ENCODE data around the gene BBS1.

DNA sequence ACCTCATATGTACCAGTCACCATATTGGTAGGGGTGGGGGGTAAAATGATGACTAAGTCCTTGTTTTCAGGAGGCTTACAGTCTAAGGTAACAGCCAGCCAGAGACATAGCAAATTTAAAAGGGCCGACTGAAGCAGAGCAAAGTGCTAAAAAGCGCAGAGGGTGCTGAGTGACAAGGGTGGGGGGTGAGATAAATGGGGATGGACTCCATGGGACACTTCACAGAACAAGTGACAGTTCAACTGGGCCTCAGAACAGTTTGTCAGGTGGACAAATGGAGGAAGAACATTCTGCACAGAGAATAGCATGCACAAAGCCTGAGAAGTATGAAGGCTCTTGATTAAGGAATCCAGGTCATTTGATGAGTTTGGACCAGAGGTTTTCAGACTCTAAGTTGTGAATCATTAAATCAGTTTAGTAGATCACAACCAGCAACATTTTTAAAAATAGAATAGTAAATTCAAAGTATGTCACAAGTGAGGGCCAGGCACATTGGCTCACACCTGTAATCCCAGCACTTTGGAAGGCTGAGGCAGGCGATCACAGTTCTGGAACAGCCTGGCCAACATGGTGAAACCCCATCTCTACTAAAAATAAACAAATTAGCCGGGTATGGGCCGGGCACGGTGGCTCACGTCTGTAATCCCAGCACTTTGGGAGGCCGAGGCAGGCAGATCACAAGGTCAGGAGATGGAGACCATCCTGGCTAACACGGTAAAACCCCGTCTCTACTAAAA, 14.0 kb downstream of the BBS1 start:
- TF ChIP-seq, protein P1, sequence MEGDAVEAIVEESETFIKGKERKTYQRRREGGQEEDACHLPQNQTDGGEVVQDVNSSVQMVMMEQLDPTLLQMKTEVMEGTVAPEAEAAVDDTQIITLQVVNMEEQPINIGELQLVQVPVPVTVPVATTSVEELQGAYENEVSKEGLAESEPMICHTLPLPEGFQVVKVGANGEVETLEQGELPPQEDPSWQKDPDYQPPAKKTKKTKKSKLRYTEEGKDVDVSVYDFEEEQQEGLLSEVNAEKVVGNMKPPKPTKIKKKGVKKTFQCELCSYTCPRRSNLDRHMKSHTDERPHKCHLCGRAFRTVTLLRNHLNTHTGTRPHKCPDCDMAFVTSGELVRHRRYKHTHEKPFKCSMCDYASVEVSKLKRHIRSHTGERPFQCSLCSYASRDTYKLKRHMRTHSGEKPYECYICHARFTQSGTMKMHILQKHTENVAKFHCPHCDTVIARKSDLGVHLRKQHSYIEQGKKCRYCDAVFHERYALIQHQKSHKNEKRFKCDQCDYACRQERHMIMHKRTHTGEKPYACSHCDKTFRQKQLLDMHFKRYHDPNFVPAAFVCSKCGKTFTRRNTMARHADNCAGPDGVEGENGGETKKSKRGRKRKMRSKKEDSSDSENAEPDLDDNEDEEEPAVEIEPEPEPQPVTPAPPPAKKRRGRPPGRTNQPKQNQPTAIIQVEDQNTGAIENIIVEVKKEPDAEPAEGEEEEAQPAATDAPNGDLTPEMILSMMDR (conservative IDR thresholded peaks at IDR 0.05; ENCODE audit: low read length) = no peak
- TF ChIP-seq EZH2phosphoT487 (IDR thresholded peaks at IDR 0.05; ENCODE audit: borderline replicate concordance) = no peak
